HuH-7.5 (cell line): ENCODE data around the gene RNF121.

ENCODE experiments used
- DNase-seq: peaks from one replicate; pipeline ENCODE4 v3.0.0; 2011; ENCODE audit warnings: low spot score

RNF121 gene

DNA sequence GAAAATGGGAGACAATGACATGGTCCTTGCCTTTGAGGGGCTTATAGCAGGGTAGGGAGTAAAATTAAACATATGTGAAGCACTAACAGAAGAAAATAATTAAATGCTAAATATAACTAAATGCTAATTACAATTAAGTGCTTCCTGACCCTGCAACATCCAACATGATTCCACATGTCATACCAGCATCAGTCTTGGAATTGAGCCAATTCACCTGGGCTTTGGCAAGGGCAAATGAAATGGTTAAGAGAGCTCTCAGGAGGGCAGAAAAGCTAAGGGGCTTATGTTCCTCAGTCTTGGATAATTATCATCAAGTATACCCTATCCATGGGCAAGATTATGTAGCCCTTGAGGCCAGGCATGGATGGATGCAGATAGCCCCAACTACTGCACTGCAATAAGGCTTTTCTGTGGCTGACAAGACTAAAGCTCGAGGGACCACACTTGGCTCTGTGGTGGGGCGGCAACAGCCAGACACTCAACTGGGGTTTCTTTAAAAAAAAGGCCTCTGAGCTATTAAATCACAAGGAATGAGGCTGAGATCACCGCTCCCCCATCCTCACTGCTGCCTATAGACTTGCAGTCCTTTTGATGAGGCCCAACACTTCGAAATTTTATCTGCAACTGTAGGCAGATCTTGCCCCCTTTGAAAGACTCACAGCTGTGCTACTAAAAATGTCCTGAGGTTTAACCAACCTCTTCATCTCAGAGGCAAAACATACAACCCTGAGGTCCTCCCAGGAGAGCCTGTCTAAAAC lies 108.9 kb downstream of the RNF121 start:
- no peak for DNase-seq

DNA sequence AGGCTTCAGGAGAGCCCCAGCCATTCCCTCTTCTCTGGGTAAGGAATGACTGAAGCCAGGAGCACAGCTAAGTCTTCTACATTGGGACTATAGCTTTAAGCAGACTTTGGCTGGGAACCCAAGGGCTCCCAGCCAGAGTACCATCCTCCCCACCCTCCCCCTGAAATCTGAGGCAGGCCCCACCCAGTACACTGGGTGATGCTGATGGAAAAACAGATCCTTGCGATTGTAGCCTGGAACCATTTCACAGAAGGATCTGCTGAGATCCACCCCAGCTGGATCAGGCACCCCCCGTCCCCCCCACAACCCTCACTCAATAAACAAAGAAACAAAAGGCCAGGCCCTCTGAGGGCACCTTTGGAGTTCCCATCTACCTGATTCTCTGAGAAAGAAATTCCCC lies 109.6 kb downstream of the RNF121 start:
- DNase-seq: no peak

DNA sequence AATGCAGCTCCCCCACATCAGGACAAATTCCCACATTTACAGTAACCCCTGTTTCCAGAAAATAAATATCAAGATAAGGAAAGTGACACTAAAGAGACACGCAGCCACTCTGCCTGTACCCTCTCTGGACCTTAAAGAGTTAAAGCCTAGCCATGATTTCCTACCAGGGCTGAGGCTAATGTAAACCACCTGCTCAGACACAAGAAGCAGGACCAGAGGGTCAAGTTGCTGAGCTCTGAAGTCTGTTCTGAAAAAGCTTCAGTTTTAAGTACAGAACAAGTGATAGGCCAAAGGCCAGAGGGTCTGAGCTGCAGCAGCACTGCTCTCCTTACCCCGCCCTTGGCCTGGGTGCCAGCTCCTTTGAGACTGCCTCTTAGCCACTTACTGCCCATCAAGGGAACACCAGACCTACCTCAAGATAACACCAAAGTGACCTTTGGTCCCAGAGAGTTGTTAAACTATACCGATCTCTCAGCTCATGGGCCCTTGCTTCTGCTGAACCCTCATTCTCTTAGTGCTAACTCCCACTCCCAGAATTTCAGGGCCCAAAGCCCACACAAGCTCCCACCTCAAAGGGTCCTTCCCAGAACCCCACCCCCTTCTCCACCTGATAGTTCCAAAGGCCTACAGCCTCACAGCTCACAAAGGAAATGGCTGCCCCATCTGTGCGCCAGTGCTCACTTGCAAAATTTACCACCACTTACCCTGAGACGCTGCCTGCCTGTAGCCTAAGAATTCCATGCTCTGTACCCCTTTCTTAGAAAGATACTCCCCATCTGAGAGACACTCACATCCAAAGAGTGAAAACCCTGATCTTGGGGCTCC lies 110.4 kb downstream of the RNF121 start:
- no peak for DNase-seq

DNA sequence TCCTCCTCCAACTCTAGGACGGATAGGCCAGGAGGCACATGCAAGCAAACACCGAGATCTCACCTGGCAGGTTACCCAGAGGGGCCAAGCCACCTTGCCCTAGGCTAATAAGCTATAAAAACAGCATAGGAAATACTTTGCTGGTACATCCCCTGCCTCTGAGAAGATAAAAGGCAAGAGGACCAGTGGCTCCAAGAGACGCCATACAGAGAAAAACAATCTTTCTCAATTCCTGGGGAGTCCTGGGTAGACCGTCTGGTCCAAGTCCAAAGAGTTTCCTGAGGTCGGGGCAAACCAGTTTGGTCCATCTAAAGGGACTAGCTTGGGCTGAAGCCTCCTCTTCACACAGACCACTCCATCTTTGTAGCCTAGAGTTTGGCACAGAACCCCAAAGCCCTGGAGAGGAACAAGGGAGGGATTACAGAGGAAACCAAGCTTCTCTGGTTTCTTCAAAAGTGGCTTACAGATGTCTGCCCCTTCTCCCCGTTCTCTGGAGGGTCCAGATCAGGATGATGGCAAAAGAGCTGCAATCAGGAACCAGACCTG lies 111.1 kb downstream of the RNF121 start:
- no peak for DNase-seq

DNA sequence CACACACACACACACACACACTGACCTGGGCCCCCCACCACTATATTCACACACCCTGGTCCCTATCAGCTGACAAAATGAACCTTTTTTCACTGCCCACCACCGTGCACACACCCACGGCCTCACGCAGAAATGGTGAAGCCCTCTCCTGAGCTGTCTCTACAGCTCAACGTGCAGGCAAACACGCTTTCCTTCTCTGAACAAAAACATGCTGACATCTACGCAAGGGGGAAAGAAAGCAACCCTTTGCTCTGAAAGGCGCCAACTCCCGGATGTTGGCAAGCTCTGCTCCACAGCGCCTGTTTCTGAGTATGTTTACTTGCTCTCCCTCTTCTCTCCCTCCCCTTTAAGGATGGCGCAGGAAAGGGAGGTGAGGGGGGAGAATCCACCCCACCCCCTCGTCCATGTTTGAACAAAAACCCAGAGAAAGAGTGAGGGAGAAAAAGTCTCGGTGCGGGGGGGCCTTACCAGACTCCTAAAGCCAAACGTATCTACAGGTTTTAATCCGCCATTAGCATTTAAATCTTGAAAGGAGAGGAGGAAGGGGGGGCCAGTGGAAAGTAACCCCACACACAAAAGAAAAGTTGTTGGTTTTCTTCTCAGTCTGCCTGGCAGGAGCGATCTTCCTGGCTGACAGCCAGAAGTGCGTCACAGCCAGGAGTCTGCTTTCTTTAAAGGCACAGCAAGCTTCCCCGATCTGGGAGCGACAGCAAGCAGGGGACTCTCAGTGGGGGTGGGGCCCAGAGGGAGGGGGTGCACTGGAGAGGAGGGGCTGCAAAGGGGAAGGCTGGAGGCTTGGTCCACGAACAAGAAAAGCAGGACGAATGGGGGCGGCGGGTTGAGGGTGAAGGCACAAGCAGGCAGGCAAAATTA lies 111.9 kb downstream of the RNF121 start:
- DNase-seq: peak; percentile 42

DNA sequence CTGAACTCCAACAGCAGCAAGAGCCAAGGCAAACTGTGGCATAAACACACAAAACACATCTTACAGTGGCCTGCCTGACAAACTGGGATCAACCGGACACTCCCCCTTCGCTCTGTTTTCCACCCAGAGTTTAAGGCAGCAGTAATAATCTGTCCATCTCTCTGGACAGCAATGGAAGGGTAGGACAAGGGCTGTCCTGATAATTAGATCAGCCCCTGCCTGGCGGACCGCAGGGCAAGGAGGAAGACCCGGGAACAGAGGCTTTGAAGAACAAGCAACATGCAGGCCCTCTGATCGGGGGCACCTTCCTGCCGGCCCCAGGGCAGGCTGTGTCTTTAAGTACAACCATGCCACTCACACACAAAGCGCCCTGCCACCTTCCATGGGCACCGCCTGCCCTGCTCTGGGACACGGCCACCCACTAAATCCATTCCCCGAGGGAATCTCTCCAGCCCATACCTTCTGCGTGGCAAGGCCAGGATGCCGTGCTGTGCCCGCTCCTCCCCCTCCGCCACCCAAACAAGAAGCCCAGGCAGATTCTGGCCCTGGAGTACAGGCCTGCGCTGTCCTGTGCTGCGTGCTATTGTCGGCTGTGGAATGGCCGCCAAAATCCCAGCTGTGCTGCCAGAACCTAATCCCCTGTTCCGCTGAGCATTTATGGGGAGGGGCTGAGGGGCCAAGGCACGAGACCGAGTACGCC lies 112.7 kb downstream of the RNF121 start:
- DNase-seq: peak; percentile 19

DNA sequence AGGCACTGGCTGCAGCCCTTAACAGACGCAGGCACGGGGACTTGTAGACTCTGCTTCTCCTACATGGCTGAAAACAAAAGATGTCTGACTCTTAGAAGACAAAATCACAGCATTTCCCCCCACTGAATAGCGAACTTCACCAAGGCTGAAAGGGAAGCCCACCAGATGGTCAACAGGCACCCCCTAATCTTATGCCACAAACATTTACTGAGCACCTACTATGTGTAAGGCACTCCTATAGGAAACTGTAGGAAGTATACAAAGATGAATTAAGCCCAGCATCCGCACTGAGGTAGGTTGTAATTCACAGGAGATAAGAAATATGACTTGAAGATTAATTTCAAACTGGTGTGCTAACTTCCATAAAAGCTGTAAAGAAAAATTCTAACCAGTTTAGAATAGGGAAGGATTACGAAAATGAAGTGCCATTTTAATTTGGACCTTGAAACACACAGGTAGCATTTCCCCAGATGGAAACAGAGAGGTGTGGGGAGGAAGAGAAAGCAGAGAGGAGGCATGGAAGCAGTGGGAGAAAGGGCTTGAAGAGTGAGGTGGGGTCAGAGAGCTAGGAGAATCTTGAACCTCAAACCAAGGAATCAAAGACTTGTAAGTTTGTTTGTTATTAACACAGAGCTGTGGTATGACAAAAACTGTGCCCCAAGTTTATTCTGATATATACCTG lies 113.4 kb downstream of the RNF121 start:
- DNase-seq: no peak

DNA sequence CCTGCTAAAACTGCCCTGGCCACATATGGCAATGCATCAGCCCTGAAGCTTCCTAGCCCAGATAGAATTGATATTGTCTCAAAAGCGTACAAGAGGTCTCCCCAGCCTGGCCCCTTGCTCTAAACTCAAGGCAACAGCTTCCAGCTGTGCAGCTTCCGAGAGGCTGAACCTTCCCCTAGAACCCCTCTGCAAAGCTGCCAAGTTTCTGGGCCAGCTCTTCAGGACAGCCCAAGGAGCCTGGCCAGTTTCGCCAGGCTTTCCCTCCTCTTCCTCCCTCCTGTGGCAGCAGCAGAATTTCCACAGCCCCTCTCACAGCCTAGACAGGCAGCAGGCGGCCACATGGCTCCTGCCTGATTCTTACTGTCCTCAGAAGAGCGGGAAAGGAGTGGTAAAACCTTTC lies 117.0 kb downstream of the RNF121 start:
- DNase-seq: no peak
